Keratinocyte (primary cell): ENCODE data around the gene ELAVL4. TPM values are rescaled to one million over a fixed set of nuclear protein-coding genes. Genes with fewer than 3 reads are reported as not detected.

Source experiments
- DNase-seq: peaks from one replicate; pipeline ENCODE4 v3.0.0-alpha.2; 2011; ENCODE audit warnings: low read depth, missing footprints, low spot score
- FAIRE-seq: peaks from 2 replicates; lab custom pipeline; 2011; peaks lifted over from hg19 to GRCh38; lab: Jason Lieb, UNC
- H2AFZ ChIP-seq: 2 replicates; pipeline ENCODE4 v1.6.0; 2012; ENCODE audit warnings: low read length, control low read depth, inconsistent platforms; ENCODE audit not compliant: control insufficient read depth
- H3K27ac ChIP-seq: 2 replicates; pipeline ENCODE4 v1.5.1; 2011; ENCODE audit warnings: low read length; ENCODE audit not compliant: control insufficient read depth, insufficient read depth
- H3K27me3 ChIP-seq: 3 replicates; pipeline ENCODE4 v1.6.0; 2011; ENCODE audit warnings: low read length; ENCODE audit not compliant: control insufficient read depth, insufficient read depth; ENCODE audit errors: extremely low read depth
- H3K36me3 ChIP-seq, 2 experiments: 2 replicates in 1 of 2; 3 replicates in 1 of 2; pipeline ENCODE4 v1.5.1; 2011; ENCODE audit warnings: low read length in 2 of 2, mild to moderate bottlenecking in 1 of 2; ENCODE audit not compliant: control insufficient read depth in 2 of 2, insufficient read depth in 2 of 2; ENCODE audit errors: extremely low read depth in 1 of 2
- H3K4me1 ChIP-seq: 3 replicates; pipeline ENCODE4 v1.5.1; 2011; ENCODE audit warnings: low read length; ENCODE audit not compliant: control insufficient read depth, insufficient read depth; ENCODE audit errors: extremely low read depth
- H3K4me2 ChIP-seq: 3 replicates; pipeline ENCODE4 v1.6.0; 2011; ENCODE audit warnings: low read depth, low read length; ENCODE audit not compliant: control insufficient read depth, insufficient read depth; ENCODE audit errors: extremely low read depth
- H3K4me3 ChIP-seq, 3 experiments: fragments of 200-600 bp in 1 of 3; sonication (generic) in 1 of 3; 2 replicates in 2 of 3; 3 replicates in 1 of 3; pipeline ENCODE4 v1.5.1; 2011 to 2016; ENCODE audit warnings: low read length in 3 of 3, mild to moderate bottlenecking in 3 of 3, control low read depth in 2 of 3, inconsistent platforms in 1 of 3, low read depth in 1 of 3, mixed read lengths in 1 of 3, mixed run types in 1 of 3, moderate library complexity in 1 of 3; ENCODE audit not compliant: control insufficient read depth in 2 of 3, insufficient read depth in 2 of 3; ENCODE audit errors: extremely low read depth in 1 of 3
- H3K79me2 ChIP-seq: 2 replicates; pipeline ENCODE4 v1.6.0; 2012; ENCODE audit warnings: low read length; ENCODE audit not compliant: control insufficient read depth, insufficient read depth
- H3K9ac ChIP-seq: 3 replicates; pipeline ENCODE4 v1.6.0; 2011; ENCODE audit warnings: low read length; ENCODE audit not compliant: control insufficient read depth, insufficient read depth; ENCODE audit errors: extremely low read depth
- H3K9me1 ChIP-seq: 3 replicates; pipeline ENCODE4 v1.6.0; 2011; ENCODE audit warnings: low read length; ENCODE audit not compliant: control insufficient read depth, insufficient read depth; ENCODE audit errors: extremely low read depth
- H3K9me3 ChIP-seq: 2 replicates; pipeline ENCODE4 v1.5.1; 2012; ENCODE audit warnings: low read depth, low read length; ENCODE audit not compliant: control insufficient read depth
- H4K20me1 ChIP-seq: 3 replicates; pipeline ENCODE4 v1.6.0; 2011; ENCODE audit warnings: low read length; ENCODE audit not compliant: control insufficient read depth, insufficient read depth; ENCODE audit errors: extremely low read depth
- CTCF ChIP-seq, 3 experiments: IDR thresholded peaks in 1 of 3; conservative IDR thresholded peaks in 1 of 3; optimal IDR thresholded peaks in 1 of 3; 2 replicates in 2 of 3; 3 replicates in 1 of 3; pipeline versions ENCODE3 to v1.5.1; 2011; ENCODE audit warnings: low read length in 3 of 3, mild to moderate bottlenecking in 3 of 3, moderate library complexity in 2 of 3, control low read depth in 1 of 3, inconsistent platforms in 1 of 3; ENCODE audit not compliant: insufficient read depth in 2 of 3; ENCODE audit errors: extremely low read depth in 1 of 3
- EZH2 ChIP-seq: IDR thresholded peaks from one replicate; pipeline ENCODE4 v1.6.1; 2012; ENCODE audit warnings: inconsistent platforms, mild to moderate bottlenecking, low read length, moderate library complexity
- dilution Hi-C: fragments of 300-500 bp; cut with MboI; formaldehyde crosslinking; loops from one replicate; pipeline ENCODE4 v1.7.0; 2020; ENCODE audit warnings: low sequenced_read_pairs; ENCODE audit not compliant: extremely low pct_ligation_motif_present
- polyA plus RNA-seq, 5 experiments: library from polyadenylated mRNA; depleted of rRNA in 3 of 5; stranded (reverse) in 3 of 5; stranded (forward) in 1 of 5; unstranded in 1 of 5; fragments of >200 nt; gene quantifications; 1 replicate in 1 of 5; 2 replicates in 3 of 5; 3 replicates in 1 of 5; pipeline versions ENCODE4 v1.2.1 to v1.2.3, GENCODE V29; 2011 to 2012; ENCODE audit warnings: missing spikeins in 2 of 5, low read depth in 1 of 5, low replicate concordance in 1 of 5

Gene ELAVL4
- polyA plus RNA-seq, 1 donor (not counting 4 experiments of a cell fraction or from before 2014, with no cell fraction given) = not detected

GRCh38 chr1:50095716-50096115, 13.0 kb upstream of the ELAVL4 start:
- Histone ChIP-seq H3K79me2 (no peaks in the 10 kb centered on the region), H3K4me1 (no peaks in the 10 kb centered on the region), H3K9ac (no peak overlapping the region), H3K27me3 (no peaks in the 10 kb centered on the region), H3K9me1 (no peaks in the 10 kb centered on the region), H2AFZ (no peak overlapping the region), H3K36me3 (no peaks in the 10 kb centered on the region), H3K27ac (no peak overlapping the region), H3K9me3 (no peaks in the 10 kb centered on the region), H3K4me3 (no peak overlapping the region), H3K4me2 (no peak overlapping the region), H4K20me1 (no peaks in the 10 kb centered on the region)
- FAIRE-seq = no peak
- dilution Hi-C loops = no loop called here
- no peak for DNase-seq
- TF ChIP-seq EZH2 (no peak), CTCF (optimal IDR thresholded peaks at IDR 0.05 in 1 of 3, IDR thresholded peaks at IDR 0.05 in 1 of 3, conservative IDR thresholded peaks at IDR 0.05 in 1 of 3; ENCODE audit: extremely low read depth in 1 of 3, insufficient read depth in 2 of 3, low read length in 3 of 3) (no peak)

- H3K9ac ChIP-seq = no peak overlapping the region
- no peak overlapping the region for H2AFZ ChIP-seq
- no peak overlapping the region for H3K27ac ChIP-seq
- TF ChIP-seq CTCF (optimal IDR thresholded peaks at IDR 0.05 in 1 of 3, IDR thresholded peaks at IDR 0.05 in 1 of 3, conservative IDR thresholded peaks at IDR 0.05 in 1 of 3; ENCODE audit: extremely low read depth in 1 of 3, insufficient read depth in 2 of 3, low read length in 3 of 3) (no peak), EZH2 (no peak)
- H3K4me3 ChIP-seq = no peak overlapping the region
- H3K79me2 ChIP-seq = no peaks in the 10 kb centered on the region
- dilution Hi-C loops = no loop called here
- no peaks in the 10 kb centered on the region for H3K9me1 ChIP-seq
- DNase-seq (no peak), FAIRE-seq (no peak)
- no peaks in the 10 kb centered on the region for H3K4me1 ChIP-seq
- H3K36me3 ChIP-seq = no peaks in the 10 kb centered on the region
- H3K27me3 ChIP-seq = no peaks in the 10 kb centered on the region
- H3K9me3 ChIP-seq = no peaks in the 10 kb centered on the region
- H4K20me1 ChIP-seq = no peaks in the 10 kb centered on the region
- H3K4me2 ChIP-seq = no peak overlapping the region
Measured at GRCh38 chr1:50097021-50097679, 11.6 kb upstream of the ELAVL4 start.
